Hepatocyte (in vitro differentiated cells): ENCODE results near the gene BBIP1.

Source experiments
- EZH2phosphoT487 ChIP-seq: fragments of 200-600 bp; sonication (generic); IDR thresholded peaks from one replicate; pipeline ENCODE4 v1.6.1; 2018; ENCODE audit warnings: antibody characterized with exemption, mild to moderate bottlenecking, low read depth, moderate library complexity; ENCODE audit not compliant: unreplicated experiment, severe bottlenecking
- TF ChIP-seq, protein P1 (sequence below): fragments of 200-600 bp; sonication (generic); IDR thresholded peaks from 2 replicates; pipeline ENCODE4 v1.5.1; 2016; ENCODE audit warnings: antibody characterized with exemption, mild to moderate bottlenecking; ENCODE audit not compliant: poor library complexity

DNA sequence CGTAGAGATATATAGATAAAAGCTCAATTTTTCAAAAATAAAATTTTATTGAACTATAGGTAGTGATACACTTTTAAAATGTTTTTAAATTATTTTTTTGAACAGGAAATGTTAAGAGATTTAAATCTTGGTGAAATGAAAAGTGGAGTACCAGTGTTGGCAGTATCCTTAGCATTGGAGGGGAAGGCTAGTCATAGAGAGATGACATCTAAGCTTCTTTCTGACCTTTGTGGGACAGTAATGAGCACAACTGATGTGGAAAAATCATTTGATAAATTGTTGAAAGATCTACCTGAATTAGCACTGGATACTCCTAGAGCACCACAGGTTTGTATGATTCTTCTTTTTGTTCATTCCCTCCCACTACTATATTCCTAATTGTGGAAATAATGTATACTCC lies 31.4 kb downstream of the BBIP1 start:
- TF ChIP-seq, protein P1, sequence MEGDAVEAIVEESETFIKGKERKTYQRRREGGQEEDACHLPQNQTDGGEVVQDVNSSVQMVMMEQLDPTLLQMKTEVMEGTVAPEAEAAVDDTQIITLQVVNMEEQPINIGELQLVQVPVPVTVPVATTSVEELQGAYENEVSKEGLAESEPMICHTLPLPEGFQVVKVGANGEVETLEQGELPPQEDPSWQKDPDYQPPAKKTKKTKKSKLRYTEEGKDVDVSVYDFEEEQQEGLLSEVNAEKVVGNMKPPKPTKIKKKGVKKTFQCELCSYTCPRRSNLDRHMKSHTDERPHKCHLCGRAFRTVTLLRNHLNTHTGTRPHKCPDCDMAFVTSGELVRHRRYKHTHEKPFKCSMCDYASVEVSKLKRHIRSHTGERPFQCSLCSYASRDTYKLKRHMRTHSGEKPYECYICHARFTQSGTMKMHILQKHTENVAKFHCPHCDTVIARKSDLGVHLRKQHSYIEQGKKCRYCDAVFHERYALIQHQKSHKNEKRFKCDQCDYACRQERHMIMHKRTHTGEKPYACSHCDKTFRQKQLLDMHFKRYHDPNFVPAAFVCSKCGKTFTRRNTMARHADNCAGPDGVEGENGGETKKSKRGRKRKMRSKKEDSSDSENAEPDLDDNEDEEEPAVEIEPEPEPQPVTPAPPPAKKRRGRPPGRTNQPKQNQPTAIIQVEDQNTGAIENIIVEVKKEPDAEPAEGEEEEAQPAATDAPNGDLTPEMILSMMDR = no peak
- TF ChIP-seq EZH2phosphoT487 = no peak
